ENCODE measurements around the gene TXNRD2. TPM values are rescaled to one million over a fixed set of nuclear protein-coding genes. Genes with fewer than 3 reads are reported as not detected.

The TXNRD2 gene
- total RNA-seq, 1 experiment from 2014 or later, result 19.7 TPM

- no peak overlapping the region for H3K9ac ChIP-seq (ENCODE audit: low read length)
- ChIA-PET RAD21 (ENCODE audit: low non-redundant PET in 1 of 2, low total read pairs in 2 of 2, uncharacterized antibody in 2 of 2, unreplicated experiment in 2 of 2) (no interaction called here), CTCF (interaction anchor here (1.4 kb wide), 1 partner anchor 156 kb away, joined by 4 read pairs; no protein-coding TSS in a partner anchor), POLR2A (no interaction called here)
- H3K27me3 ChIP-seq (ENCODE audit: insufficient read depth, low read length), result no peaks in the 10 kb centered on the region
- peaks cover 14 to 28% of the 10 kb centered on the region in 2 experiments for H3K4me1 ChIP-seq (ENCODE audit: control insufficient read depth in 1 of 2, insufficient read depth in 2 of 2, low read length in 2 of 2)
- H4K20me1 ChIP-seq (ENCODE audit: insufficient read depth), result no peaks in the 10 kb centered on the region
- no peak overlapping the region for H3K27ac ChIP-seq (ENCODE audit: low read depth, low read length)
- no peak overlapping the region for H3K4me2 ChIP-seq (ENCODE audit: low read length)
- no peaks in the 10 kb centered on the region for H3K79me2 ChIP-seq (ENCODE audit: insufficient read depth, low read length)
- H3K4me3 ChIP-seq (replicated peaks in 1 of 2; ENCODE audit: low read depth in 1 of 2, low read length in 2 of 2), result no peak overlapping the region
- no peaks in the 10 kb centered on the region for H3K9me3 ChIP-seq (ENCODE audit: control insufficient read depth in 1 of 2, insufficient read depth in 1 of 2, low read depth in 1 of 2, low read length in 2 of 2)
- no peak for ATAC-seq
- intact Hi-C loops (cut with micrococcal nuclease), result loop anchor here (5.0 kb wide), 1 partner anchor 39 kb away; no protein-coding TSS in a partner anchor
- no peaks in the 10 kb centered on the region for H3K9me2 ChIP-seq (ENCODE audit: insufficient read depth)
- no peak for DNase-seq (ENCODE audit: low read depth, low spot score)
- H2AFZ ChIP-seq (ENCODE audit: low read depth, low read length, poor library complexity, severe bottlenecking), result no peak overlapping the region
- H3K36me3 ChIP-seq (ENCODE audit: control insufficient read depth in 1 of 2, insufficient read depth in 2 of 2, low read length in 2 of 2), result peaks cover 8 to 11% of the 10 kb centered on the region in 2 experiments; a peak in 2 of 4 replicates
- BruUV-seq (replicated peaks), result no TSS peak
- TF ChIP-seq SP1 (IDR thresholded peaks at IDR 0.05; ENCODE audit: low read depth), result no peak
- no peak for TF ChIP-seq CTCF (IDR thresholded peaks at IDR 0.05 in 2 of 3, conservative IDR thresholded peaks at IDR 0.05 in 1 of 3; ENCODE audit: borderline replicate concordance in 1 of 3, insufficient read depth in 1 of 3, low read depth in 2 of 3, low read length in 2 of 3)
- no peak for TF ChIP-seq ELF1 (IDR thresholded peaks at IDR 0.05; ENCODE audit: borderline replicate concordance, low read depth)
- no peak for TF ChIP-seq EGR1 (IDR thresholded peaks at IDR 0.05; ENCODE audit: low read depth)
- TF ChIP-seq ZFX (IDR thresholded peaks at IDR 0.05), result no peak
- TF ChIP-seq RAD21 (IDR thresholded peaks at IDR 0.05; ENCODE audit: low read depth), result no peak
- no peak for TF ChIP-seq EZH2phosphoT487 (IDR thresholded peaks at IDR 0.05; ENCODE audit: borderline replicate concordance)
- no peak for TF ChIP-seq CBX3 (IDR thresholded peaks at IDR 0.05; ENCODE audit: low read depth)
- TF ChIP-seq POLR2A (IDR thresholded peaks at IDR 0.05; ENCODE audit: borderline replicate concordance, extremely low read depth, insufficient read depth, insufficient read length), result no peak
- TF ChIP-seq POLR2AphosphoS5 (IDR thresholded peaks at IDR 0.05; ENCODE audit: low read depth, low read length), result no peak
- no peak for TF ChIP-seq FOSL1 (IDR thresholded peaks at IDR 0.05; ENCODE audit: low read depth)
- TF ChIP-seq MAX (IDR thresholded peaks at IDR 0.05), result no peak
- TF ChIP-seq ZNF274 (IDR thresholded peaks at IDR 0.05; ENCODE audit: low read depth, low read length), result no peak
- TF ChIP-seq ATF3 (IDR thresholded peaks at IDR 0.05), result no peak
- TF ChIP-seq YY1 (IDR thresholded peaks at IDR 0.05; ENCODE audit: extremely low read depth, insufficient replicate concordance, low read depth, low read length), result no peak
These were observed 31.3 kb upstream of the TXNRD2 start for GRCh38 chr22:19972652-19973550.

All from HCT116 (cell line).